Measurements from ENCODE around the gene LRP2BP.
"Not testable (repeated sequence)": the region's sequence is repeated elsewhere in the genome, so short reads cannot be mapped to it uniquely, and the experiment has no call there.

LRP2BP gene

GRCh38 chr4:185325721-185326120 is 70.0 kb downstream of the LRP2BP start:
- not testable (repeated sequence) for DNase-seq (ENCODE audit: low read depth)

GRCh38 chr4:185324361-185324760 is 71.4 kb downstream of the LRP2BP start:
- DNase-seq (ENCODE audit: low read depth): not testable (repeated sequence)

GRCh38 chr4:185323606-185324005 is 72.1 kb downstream of the LRP2BP start:
- no peak for DNase-seq (ENCODE audit: low read depth)

GRCh38 chr4:185322803-185323202 is 72.9 kb downstream of the LRP2BP start:
- DNase-seq (ENCODE audit: low read depth): no peak

- DNase-seq (ENCODE audit: low read depth): no peak
These were observed 77.0 kb downstream of the LRP2BP start for GRCh38 chr4:185318679-185319078.

- no peak for DNase-seq (ENCODE audit: low read depth)
These were observed 77.8 kb downstream of the LRP2BP start for GRCh38 chr4:185317880-185318279.

- not testable (repeated sequence) for DNase-seq (ENCODE audit: low read depth)
These were observed 78.3 kb downstream of the LRP2BP start for GRCh38 chr4:185317462-185317861.

All from activated T-helper 9 cell treated with anti-CD3 and anti-CD28 coated beads, Interleukin-2, amount 50 U/mL, for 16 hours (primary cell).